GM21717 (cell line): ENCODE data around the gene FBXO17.
"Not testable (repeated sequence)": the region's sequence is repeated elsewhere in the genome, so short reads cannot be mapped to it uniquely, and the experiment has no call there.

Source experiments
- ATAC-seq: cut with Tn5 transposase; IDR thresholded peaks from one replicate; pipeline ENCODE4 v1.9.1; 2021; ENCODE audit warnings: mild to moderate bottlenecking, moderate library complexity; ENCODE audit not compliant: unreplicated experiment

Gene FBXO17

GRCh38 chr19:38980583-38981374 is 5.2 kb upstream of the FBXO17 start:
- ATAC-seq, result no peak

GRCh38 chr19:38979812-38980211 is 4.3 kb upstream of the FBXO17 start:
- no peak for ATAC-seq

- ATAC-seq, result no peak
Observed at GRCh38 chr19:38978326-38978689, 2.8 kb upstream of the FBXO17 start.

- ATAC-seq, result peak; percentile 66
Observed at GRCh38 chr19:38977445-38978325, 2.1 kb upstream of the FBXO17 start.

GRCh38 chr19:38975861-38976271 is 324 bp upstream of the FBXO17 start:
- no peak for ATAC-seq

- no peak for ATAC-seq
Observed at GRCh38 chr19:38974624-38975213, 823 bp downstream of the FBXO17 start.

- no peak for ATAC-seq
Observed at GRCh38 chr19:38971672-38972071, 3.9 kb downstream of the FBXO17 start.

- ATAC-seq, result no peak
Observed at GRCh38 chr19:38970664-38971532, 4.6 kb downstream of the FBXO17 start.

GRCh38 chr19:38966149-38966548 is 9.4 kb downstream of the FBXO17 start:
- ATAC-seq, result not testable (repeated sequence)

GRCh38 chr19:38964738-38965137 is 10.8 kb downstream of the FBXO17 start:
- no peak for ATAC-seq

GRCh38 chr19:38959618-38960017 is 15.9 kb downstream of the FBXO17 start:
- ATAC-seq, result no peak

- no peak for ATAC-seq
Observed at GRCh38 chr19:38958301-38958700, 17.2 kb downstream of the FBXO17 start.

GRCh38 chr19:38956264-38956663 is 19.3 kb downstream of the FBXO17 start:
- no peak for ATAC-seq

GRCh38 chr19:38953677-38954076 is 21.9 kb downstream of the FBXO17 start:
- no peak for ATAC-seq

- no peak for ATAC-seq
Observed at GRCh38 chr19:38952395-38953165, 23.0 kb downstream of the FBXO17 start.

- no peak for ATAC-seq
Observed at GRCh38 chr19:38951187-38951586, 24.4 kb downstream of the FBXO17 start.

- ATAC-seq, result no peak
Observed at GRCh38 chr19:38949580-38950367, 25.8 kb downstream of the FBXO17 start.

- ATAC-seq, result no peak
Observed at GRCh38 chr19:38946229-38947010, 29.1 kb downstream of the FBXO17 start.
